ENCODE results near the gene ARFRP1. TPM values are rescaled to one million over a fixed set of nuclear protein-coding genes. Genes with fewer than 3 reads are reported as not detected.

ARFRP1 gene
- total and polyA plus RNA-seq, 2 of the 13 experiments (the other 11 are each of a cell fraction or from before 2014, with no cell fraction given): 32.0 to 51.1 TPM

GRCh38 chr20:63658749-63659187, 49.0 kb downstream of the ARFRP1 start (continued):
- TF ChIP-seq ZNF770 (CRISPR knock-in tag; IDR thresholded peaks at IDR 0.05) (peak; percentile 11), ZGPAT (CRISPR knock-in tag; IDR thresholded peaks at IDR 0.05) (0 out of 2 replicates have a peak, but pooled peaks have one; percentile 1), SNAI1 (CRISPR knock-in tag; IDR thresholded peaks at IDR 0.05; ENCODE audit: borderline replicate concordance) (0 out of 2 replicates have a peak, but pooled peaks have one; percentile 85), DZIP1 (CRISPR knock-in tag; IDR thresholded peaks at IDR 0.05) (peak; percentile 58; the same call in 1 of the 2 replicates), SIN3A (IDR thresholded peaks at IDR 0.05; ENCODE audit: borderline replicate concordance, low read depth, low read length) (0 out of 2 replicates have a peak, but pooled peaks have one; percentile 5), MEF2D (CRISPR knock-in tag; IDR thresholded peaks at IDR 0.05) (peak; percentile 38; the same call in 1 of the 2 replicates), SP4 (CRISPR knock-in tag; IDR thresholded peaks at IDR 0.05) (0 out of 2 replicates have a peak, but pooled peaks have one; percentile 1), PHB2 (IDR thresholded peaks at IDR 0.05; ENCODE audit: partially characterized antibody) (no peak), ZNF567 (CRISPR knock-in tag; IDR thresholded peaks at IDR 0.05; ENCODE audit: borderline replicate concordance) (no peak; the same call in 1 of the 2 replicates), SMAD3 (CRISPR knock-in tag; IDR thresholded peaks at IDR 0.05) (0 out of 2 replicates have a peak, but pooled peaks have one; percentile 14), ZFP36L1 (CRISPR knock-in tag; IDR thresholded peaks at IDR 0.05) (no peak), CHD4 (IDR thresholded peaks at IDR 0.05; ENCODE audit: borderline replicate concordance, low read length) (no peak), ZFP41 (CRISPR knock-in tag; IDR thresholded peaks at IDR 0.05; ENCODE audit: borderline replicate concordance) (no peak), SSRP1 (CRISPR knock-in tag; IDR thresholded peaks at IDR 0.05) (0 out of 2 replicates have a peak, but pooled peaks have one; percentile 53), NAIF1 (CRISPR knock-in tag; IDR thresholded peaks at IDR 0.05; ENCODE audit: borderline replicate concordance) (no peak), POLR2G (IDR thresholded peaks at IDR 0.05; ENCODE audit: low read depth, low read length) (no peak)
- TF ChIP-seq, protein P1, sequence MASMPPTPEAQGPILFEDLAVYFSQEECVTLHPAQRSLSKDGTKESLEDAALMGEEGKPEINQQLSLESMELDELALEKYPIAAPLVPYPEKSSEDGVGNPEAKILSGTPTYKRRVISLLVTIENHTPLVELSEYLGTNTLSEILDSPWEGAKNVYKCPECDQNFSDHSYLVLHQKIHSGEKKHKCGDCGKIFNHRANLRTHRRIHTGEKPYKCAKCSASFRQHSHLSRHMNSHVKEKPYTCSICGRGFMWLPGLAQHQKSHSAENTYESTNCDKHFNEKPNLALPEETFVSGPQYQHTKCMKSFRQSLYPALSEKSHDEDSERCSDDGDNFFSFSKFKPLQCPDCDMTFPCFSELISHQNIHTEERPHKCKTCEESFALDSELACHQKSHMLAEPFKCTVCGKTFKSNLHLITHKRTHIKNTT (CRISPR knock-in tag; IDR thresholded peaks at IDR 0.05): 0 out of 2 replicates have a peak, but pooled peaks have one; percentile 35
- TF ChIP-seq, protein P2, sequence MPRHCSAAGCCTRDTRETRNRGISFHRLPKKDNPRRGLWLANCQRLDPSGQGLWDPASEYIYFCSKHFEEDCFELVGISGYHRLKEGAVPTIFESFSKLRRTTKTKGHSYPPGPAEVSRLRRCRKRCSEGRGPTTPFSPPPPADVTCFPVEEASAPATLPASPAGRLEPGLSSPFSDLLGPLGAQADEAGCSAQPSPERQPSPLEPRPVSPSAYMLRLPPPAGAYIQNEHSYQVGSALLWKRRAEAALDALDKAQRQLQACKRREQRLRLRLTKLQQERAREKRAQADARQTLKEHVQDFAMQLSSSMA (CRISPR knock-in tag; IDR thresholded peaks at IDR 0.05): no peak; the same call in 1 of the 2 replicates
- TF ChIP-seq, protein P3, sequence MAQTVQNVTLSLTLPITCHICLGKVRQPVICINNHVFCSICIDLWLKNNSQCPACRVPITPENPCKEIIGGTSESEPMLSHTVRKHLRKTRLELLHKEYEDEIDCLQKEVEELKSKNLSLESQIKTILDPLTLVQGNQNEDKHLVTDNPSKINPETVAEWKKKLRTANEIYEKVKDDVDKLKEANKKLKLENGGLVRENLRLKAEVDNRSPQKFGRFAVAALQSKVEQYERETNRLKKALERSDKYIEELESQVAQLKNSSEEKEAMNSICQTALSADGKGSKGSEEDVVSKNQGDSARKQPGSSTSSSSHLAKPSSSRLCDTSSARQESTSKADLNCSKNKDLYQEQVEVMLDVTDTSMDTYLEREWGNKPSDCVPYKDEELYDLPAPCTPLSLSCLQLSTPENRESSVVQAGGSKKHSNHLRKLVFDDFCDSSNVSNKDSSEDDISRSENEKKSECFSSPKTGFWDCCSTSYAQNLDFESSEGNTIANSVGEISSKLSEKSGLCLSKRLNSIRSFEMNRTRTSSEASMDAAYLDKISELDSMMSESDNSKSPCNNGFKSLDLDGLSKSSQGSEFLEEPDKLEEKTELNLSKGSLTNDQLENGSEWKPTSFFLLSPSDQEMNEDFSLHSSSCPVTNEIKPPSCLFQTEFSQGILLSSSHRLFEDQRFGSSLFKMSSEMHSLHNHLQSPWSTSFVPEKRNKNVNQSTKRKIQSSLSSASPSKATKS (CRISPR knock-in tag; IDR thresholded peaks at IDR 0.05): no peak
